Liver (tissue), 9 donors: ENCODE data around the gene OR13A1. TPM values are rescaled to one million over a fixed set of nuclear protein-coding genes. Genes with fewer than 3 reads are reported as not detected.

Experiments used
- DNase-seq: peaks from one replicate; pipeline ENCODE4 v3.0.0-alpha.2; 2017; ENCODE audit warnings: low spot score
- H3K27ac ChIP-seq, 2 donors: one replicate each; pipeline ENCODE4 v1.7.0; 2013; ENCODE audit warnings: inconsistent platforms in 2 of 2, low read length in 2 of 2, control low read depth in 1 of 2, low read depth in 1 of 2, mild to moderate bottlenecking in 1 of 2
- H3K27me3 ChIP-seq, 4 donors: one replicate each; pipeline versions ENCODE4 v1.6.1 to v1.7.0; 2013; ENCODE audit warnings: low read length in 3 of 4, inconsistent platforms in 1 of 4, mild to moderate bottlenecking in 1 of 4, moderate library complexity in 1 of 4; ENCODE audit not compliant: control insufficient read depth in 4 of 4, insufficient read depth in 4 of 4
- H3K36me3 ChIP-seq, 4 donors: one replicate each; pipeline versions ENCODE4 v1.6.1 to v1.7.0; 2013; ENCODE audit warnings: low read length in 3 of 4, mild to moderate bottlenecking in 3 of 4, low read depth in 1 of 4, moderate library complexity in 1 of 4; ENCODE audit not compliant: control insufficient read depth in 4 of 4, insufficient read depth in 3 of 4
- H3K4me1 ChIP-seq, 4 donors: one replicate each; pipeline versions ENCODE4 v1.6.1 to v1.7.0; 2013; ENCODE audit warnings: low read length in 3 of 4, mild to moderate bottlenecking in 3 of 4, moderate library complexity in 1 of 4; ENCODE audit not compliant: control insufficient read depth in 4 of 4, insufficient read depth in 4 of 4
- H3K4me3 ChIP-seq, 3 donors: one replicate each; pipeline versions ENCODE4 v1.6.1 to v1.7.0; 2013; ENCODE audit warnings: low read length in 3 of 3, control low read depth in 1 of 3, low read depth in 1 of 3, mild to moderate bottlenecking in 1 of 3
- H3K9ac ChIP-seq, 2 donors: one replicate each; pipeline ENCODE4 v1.7.0; 2013; ENCODE audit warnings: low read length in 2 of 2, mild to moderate bottlenecking in 2 of 2, moderate library complexity in 2 of 2, control low read depth in 1 of 2, low read depth in 1 of 2
- H3K9me3 ChIP-seq, 4 donors: one replicate each; pipeline versions ENCODE4 v1.6.1 to v1.7.0; 2013; ENCODE audit warnings: low read length in 3 of 4; ENCODE audit not compliant: control insufficient read depth in 4 of 4
- EGR1 ChIP-seq, 2 donors: IDR thresholded peaks; 2 replicates each; pipeline ENCODE4 v1.6.1; 2016 to 2018; ENCODE audit warnings: antibody characterized with exemption in 2 of 2, low read depth in 2 of 2
- FOXA1 ChIP-seq: IDR thresholded peaks from 2 replicates; pipeline ENCODE4 v1.6.1; 2016; ENCODE audit warnings: antibody characterized with exemption
- FOXA2 ChIP-seq: IDR thresholded peaks from 2 replicates; pipeline ENCODE4 v1.6.1; 2016; ENCODE audit warnings: antibody characterized with exemption
- HNF4A ChIP-seq, 2 donors: conservative IDR thresholded peaks; 2 replicates each; pipeline ENCODE4 v1.6.1; 2016; ENCODE audit warnings: antibody characterized with exemption in 2 of 2, mild to moderate bottlenecking in 2 of 2
- HNF4G ChIP-seq: IDR thresholded peaks from 2 replicates; pipeline ENCODE4 v1.6.1; 2016; ENCODE audit warnings: antibody characterized with exemption
- JUND ChIP-seq, 2 donors: IDR thresholded peaks; 2 replicates each; pipeline ENCODE4 v1.6.1; 2016; ENCODE audit warnings: antibody characterized with exemption in 2 of 2
- NR2F2 ChIP-seq: IDR thresholded peaks from 2 replicates; pipeline ENCODE4 v1.6.1; 2016; ENCODE audit warnings: antibody characterized with exemption
- RAD21 ChIP-seq, 2 donors: IDR thresholded peaks; 2 replicates each; pipeline ENCODE4 v1.6.1; 2016; ENCODE audit warnings: antibody characterized with exemption in 2 of 2, mild to moderate bottlenecking in 2 of 2
- RXRA ChIP-seq, 2 donors: IDR thresholded peaks; 2 replicates each; pipeline ENCODE4 v1.6.1; 2017 to 2018; ENCODE audit warnings: antibody characterized with exemption in 2 of 2, mild to moderate bottlenecking in 1 of 2
- SP1 ChIP-seq: IDR thresholded peaks from 2 replicates; pipeline ENCODE4 v1.6.1; 2018; ENCODE audit warnings: antibody characterized with exemption, mild to moderate bottlenecking
- TAF1 ChIP-seq: conservative IDR thresholded peaks from 2 replicates; pipeline ENCODE4 v1.6.1; 2016; ENCODE audit warnings: antibody characterized with exemption, mild to moderate bottlenecking
- YY1 ChIP-seq: IDR thresholded peaks from 2 replicates; pipeline ENCODE4 v1.6.1; 2016; ENCODE audit warnings: antibody characterized with exemption, mild to moderate bottlenecking
- WGBS: extraction: QIAGEN DNeasy Blood & Tissue Kit; methylation state at CpG from one replicate; pipeline ENCODE4 v1.1.7; 2013; 5-methylcytosine and 5-hydroxymethylcytosine counted together
- polyA plus RNA-seq, 2 donors: library from polyadenylated mRNA; stranded (reverse) in 1 of 2; unstranded in 1 of 2; fragments of 200-250 nt in 1 of 2; fragments of >200 nt in 1 of 2; fragmentation: Nextera tagmentation in 1 of 2; extraction: Ambion mirVana in 1 of 2; gene quantifications; one replicate each; pipeline versions ENCODE4 v1.2.1 to v1.2.3, GENCODE V29; 2013 to 2015
- total RNA-seq, 2 donors: library from RNA; depleted of rRNA; stranded (reverse); fragments of >200 nt; gene quantifications; one replicate each; pipeline ENCODE4 v1.2.3, GENCODE V29; 2014
- TF ChIP-seq, protein P1 (sequence below): IDR thresholded peaks from 2 replicates; pipeline ENCODE4 v1.6.1; 2016; ENCODE audit warnings: antibody characterized with exemption
- TF ChIP-seq, protein P2 (sequence below): IDR thresholded peaks from 2 replicates; pipeline ENCODE4 v1.6.1; 2016; ENCODE audit warnings: antibody characterized with exemption, mild to moderate bottlenecking
- TF ChIP-seq, protein P3 (sequence below): IDR thresholded peaks from 2 replicates; pipeline ENCODE4 v1.6.1; 2016; ENCODE audit warnings: antibody characterized with exemption
- donor health status: healthy.
- donor health status: healthy.
- donor health status: healthy.
- donor health status: healthy.
- donor health status: healthy.

OR13A1 gene
- total and polyA plus RNA-seq, 4 donors: under 0.01 to 0.05 TPM; not detected in 2

DNA sequence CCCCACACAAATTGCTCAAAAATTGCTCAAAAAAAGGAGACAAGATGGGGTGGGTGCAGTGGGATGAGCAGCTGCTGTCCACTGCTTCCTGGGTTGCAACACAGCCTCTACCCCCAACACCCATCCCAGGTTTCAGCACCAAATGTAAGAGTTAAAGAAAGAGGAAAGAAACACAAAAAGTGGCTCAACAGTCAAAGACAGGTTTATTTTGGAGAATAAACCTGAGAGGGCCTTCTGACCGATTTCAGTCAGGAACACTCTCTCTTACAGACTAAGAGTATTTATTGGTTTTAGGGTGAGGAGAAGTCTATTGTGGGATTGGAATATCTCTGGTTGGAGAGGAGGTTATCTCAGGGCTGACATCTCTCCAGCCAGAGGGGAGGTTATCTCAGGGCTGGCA lies 28.4 kb downstream of the OR13A1 start (continued):
- no peak for TF ChIP-seq RAD21 (IDR thresholded peaks at IDR 0.05)

- H3K4me3 ChIP-seq: no peak overlapping the region
- 54% methylated on average over 4 of the region's 4 CpGs for WGBS
- DNase-seq: no peak
- no peak overlapping the region for H3K9ac ChIP-seq
- H3K4me1 ChIP-seq: no peaks in the 10 kb centered on the region
- H3K27ac ChIP-seq: no peak overlapping the region
- no peak for TF ChIP-seq HNF4G
- TF ChIP-seq, protein P1, sequence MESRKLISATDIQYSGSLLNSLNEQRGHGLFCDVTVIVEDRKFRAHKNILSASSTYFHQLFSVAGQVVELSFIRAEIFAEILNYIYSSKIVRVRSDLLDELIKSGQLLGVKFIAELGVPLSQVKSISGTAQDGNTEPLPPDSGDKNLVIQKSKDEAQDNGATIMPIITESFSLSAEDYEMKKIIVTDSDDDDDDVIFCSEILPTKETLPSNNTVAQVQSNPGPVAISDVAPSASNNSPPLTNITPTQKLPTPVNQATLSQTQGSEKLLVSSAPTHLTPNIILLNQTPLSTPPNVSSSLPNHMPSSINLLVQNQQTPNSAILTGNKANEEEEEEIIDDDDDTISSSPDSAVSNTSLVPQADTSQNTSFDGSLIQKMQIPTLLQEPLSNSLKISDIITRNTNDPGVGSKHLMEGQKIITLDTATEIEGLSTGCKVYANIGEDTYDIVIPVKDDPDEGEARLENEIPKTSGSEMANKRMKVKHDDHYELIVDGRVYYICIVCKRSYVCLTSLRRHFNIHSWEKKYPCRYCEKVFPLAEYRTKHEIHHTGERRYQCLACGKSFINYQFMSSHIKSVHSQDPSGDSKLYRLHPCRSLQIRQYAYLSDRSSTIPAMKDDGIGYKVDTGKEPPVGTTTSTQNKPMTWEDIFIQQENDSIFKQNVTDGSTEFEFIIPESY: no peak
- peak in 1 of 2 donors; percentile 22 for TF ChIP-seq RAD21 (IDR thresholded peaks at IDR 0.05)
- TF ChIP-seq YY1: no peak
- TF ChIP-seq, protein P2, sequence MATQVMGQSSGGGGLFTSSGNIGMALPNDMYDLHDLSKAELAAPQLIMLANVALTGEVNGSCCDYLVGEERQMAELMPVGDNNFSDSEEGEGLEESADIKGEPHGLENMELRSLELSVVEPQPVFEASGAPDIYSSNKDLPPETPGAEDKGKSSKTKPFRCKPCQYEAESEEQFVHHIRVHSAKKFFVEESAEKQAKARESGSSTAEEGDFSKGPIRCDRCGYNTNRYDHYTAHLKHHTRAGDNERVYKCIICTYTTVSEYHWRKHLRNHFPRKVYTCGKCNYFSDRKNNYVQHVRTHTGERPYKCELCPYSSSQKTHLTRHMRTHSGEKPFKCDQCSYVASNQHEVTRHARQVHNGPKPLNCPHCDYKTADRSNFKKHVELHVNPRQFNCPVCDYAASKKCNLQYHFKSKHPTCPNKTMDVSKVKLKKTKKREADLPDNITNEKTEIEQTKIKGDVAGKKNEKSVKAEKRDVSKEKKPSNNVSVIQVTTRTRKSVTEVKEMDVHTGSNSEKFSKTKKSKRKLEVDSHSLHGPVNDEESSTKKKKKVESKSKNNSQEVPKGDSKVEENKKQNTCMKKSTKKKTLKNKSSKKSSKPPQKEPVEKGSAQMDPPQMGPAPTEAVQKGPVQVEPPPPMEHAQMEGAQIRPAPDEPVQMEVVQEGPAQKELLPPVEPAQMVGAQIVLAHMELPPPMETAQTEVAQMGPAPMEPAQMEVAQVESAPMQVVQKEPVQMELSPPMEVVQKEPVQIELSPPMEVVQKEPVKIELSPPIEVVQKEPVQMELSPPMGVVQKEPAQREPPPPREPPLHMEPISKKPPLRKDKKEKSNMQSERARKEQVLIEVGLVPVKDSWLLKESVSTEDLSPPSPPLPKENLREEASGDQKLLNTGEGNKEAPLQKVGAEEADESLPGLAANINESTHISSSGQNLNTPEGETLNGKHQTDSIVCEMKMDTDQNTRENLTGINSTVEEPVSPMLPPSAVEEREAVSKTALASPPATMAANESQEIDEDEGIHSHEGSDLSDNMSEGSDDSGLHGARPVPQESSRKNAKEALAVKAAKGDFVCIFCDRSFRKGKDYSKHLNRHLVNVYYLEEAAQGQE: no peak
- TF ChIP-seq, protein P3, sequence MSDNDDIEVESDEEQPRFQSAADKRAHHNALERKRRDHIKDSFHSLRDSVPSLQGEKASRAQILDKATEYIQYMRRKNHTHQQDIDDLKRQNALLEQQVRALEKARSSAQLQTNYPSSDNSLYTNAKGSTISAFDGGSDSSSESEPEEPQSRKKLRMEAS: no peak
- no peak for TF ChIP-seq FOXA2
- TF ChIP-seq FOXA1: no peak
- H3K9me3 ChIP-seq: no peaks in the 10 kb centered on the region
- no peaks in the 10 kb centered on the region for H3K36me3 ChIP-seq
- no peaks in the 10 kb centered on the region for H3K27me3 ChIP-seq
Observed at GRCh38 chr10:45282061-45282460, 33.3 kb downstream of the OR13A1 start.

GRCh38 chr10:45280113-45280760 lies 35.2 kb downstream of the OR13A1 start:
- no peak overlapping the region for H3K9ac ChIP-seq
- 37% methylated on average over 3 of the region's 3 CpGs for WGBS
- DNase-seq: no peak
- no peak overlapping the region for H3K27ac ChIP-seq
- H3K4me1 ChIP-seq: no peaks in the 10 kb centered on the region
- TF ChIP-seq RXRA (IDR thresholded peaks at IDR 0.05): no peak
- no peak for TF ChIP-seq SP1
- TF ChIP-seq HNF4A (conservative IDR thresholded peaks at IDR 0.05): no peak
- no peak for TF ChIP-seq RAD21 (IDR thresholded peaks at IDR 0.05)
- TF ChIP-seq FOXA1: no peak
- TF ChIP-seq, protein P2: no peak
- TF ChIP-seq, protein P3: no peak
- no peak for TF ChIP-seq TAF1
- TF ChIP-seq, protein P1: no peak
- no peak for TF ChIP-seq NR2F2
- no peak for TF ChIP-seq EGR1 (IDR thresholded peaks at IDR 0.05; ENCODE audit: low read depth in 2 of 2)
- TF ChIP-seq FOXA2: no peak
- TF ChIP-seq JUND (IDR thresholded peaks at IDR 0.05): no peak
- H3K4me3 ChIP-seq: no peak overlapping the region
- no peaks in the 10 kb centered on the region for H3K9me3 ChIP-seq
- no peaks in the 10 kb centered on the region for H3K36me3 ChIP-seq
- no peaks in the 10 kb centered on the region for H3K27me3 ChIP-seq
